K562 (cell line): ENCODE results near the gene ZNF280D. TPM values are rescaled to one million over a fixed set of nuclear protein-coding genes. Genes with fewer than 3 reads are reported as not detected.
A peak's percentile ranks its signal among the peaks of the same experiment; 100 is the strongest.

Source experiments
- ATAC-seq: fragments of 200-7000 bp; cut with Tn5 transposase; 3 replicates; pipeline ENCODE4 v1.9.1; 2020; ENCODE audit warnings: moderate library complexity
- BruUV-seq: library from RNA; stranded (reverse); fragments of 400-500 nt; replicated peaks from 2 replicates; lab custom pipeline; 2021; lab: Mats Ljungman, UMichigan
- CTCF ChIA-PET: fragments of 300-600 bp; formaldehyde crosslinking; extraction: SDS; loops from one replicate; lab custom pipeline; 2021; ENCODE audit warnings: low intra/inter-chr PET ratio; lab: Yijun Ruan, JAX
- POLR2A ChIA-PET: fragments of 300-600, 350-650 bp; sonication (Branson Sonifier 250); formaldehyde crosslinking; extraction: SDS; loops from one replicate; lab custom pipeline; 2021; ENCODE audit warnings: antibody characterized with exemption, inconsistent platforms; lab: Yijun Ruan, JAX
- DNase-seq, 4 experiments: peaks; one replicate each; pipeline versions ENCODE4 v3.0.0 to v3.0.0-alpha.2; 2011 to 2018; ENCODE audit warnings: low spot score in 3 of 4, mixed read lengths in 3 of 4; ENCODE audit errors: extremely low read depth in 1 of 4
- FAIRE-seq: peaks from 2 replicates; lab custom pipeline; 2011; peaks lifted over from hg19 to GRCh38; lab: Jason Lieb, UNC
- H2AFZ ChIP-seq: 2 replicates; pipeline ENCODE4 v1.6.0; 2011; ENCODE audit warnings: low read depth, low read length, control low read depth, inconsistent platforms
- H3K27ac ChIP-seq: fragments of 200-600 bp; 3 replicates; pipeline ENCODE4 v1.8.0; 2011; ENCODE audit warnings: low read depth, mild to moderate bottlenecking, control low read depth, inconsistent platforms, low read length, moderate library complexity, mixed read lengths; ENCODE audit errors: extremely low read depth
- H3K27me3 ChIP-seq, 2 experiments: fragments of 300-600 bp in 1 of 2; 2 replicates in 1 of 2; 3 replicates in 1 of 2; pipeline versions ENCODE4 v1.6.0 to v1.8.0; 2011; ENCODE audit warnings: inconsistent platforms in 2 of 2, low read length in 2 of 2, mild to moderate bottlenecking in 1 of 2, mixed read lengths in 1 of 2, moderate library complexity in 1 of 2; ENCODE audit not compliant: control insufficient read depth in 2 of 2, insufficient read depth in 2 of 2
- H3K36me3 ChIP-seq: fragments of 300-600 bp; 3 replicates; pipeline ENCODE4 v1.8.0; 2011; ENCODE audit warnings: mild to moderate bottlenecking, low read length, inconsistent platforms; ENCODE audit not compliant: control insufficient read depth, insufficient read depth
- H3K4me1 ChIP-seq, 2 experiments: fragments of 200-600 bp in 1 of 2; replicated peaks in 1 of 2; 2 replicates in 1 of 2; 3 replicates in 1 of 2; pipeline versions ENCODE4 v1.5.1 to v1.8.0; 2011; ENCODE audit warnings: inconsistent platforms in 2 of 2, low read length in 2 of 2, mild to moderate bottlenecking in 1 of 2, mixed read lengths in 1 of 2, moderate library complexity in 1 of 2; ENCODE audit not compliant: control insufficient read depth in 2 of 2, insufficient read depth in 2 of 2
- H3K4me2 ChIP-seq: 2 replicates; pipeline ENCODE4 v1.6.1; 2011; ENCODE audit warnings: low read length, control low read depth, inconsistent platforms, mixed read lengths; ENCODE audit not compliant: insufficient read depth
- H3K4me3 ChIP-seq: fragments of 200-600 bp; sonication (generic), shearing (Covaris generic); 2 replicates; pipeline ENCODE4 v1.5.1; 2016; ENCODE audit warnings: control low read depth, inconsistent platforms
- H3K79me2 ChIP-seq: fragments of 200-600 bp; 3 replicates; pipeline ENCODE4 v1.8.0; 2011; ENCODE audit warnings: low read length, inconsistent platforms; ENCODE audit not compliant: control insufficient read depth, insufficient read depth
- H3K9ac ChIP-seq, 2 experiments: 2 replicates each; pipeline versions ENCODE4 v1.6.0 to v1.6.1; 2011; ENCODE audit warnings: low read depth in 2 of 2, low read length in 2 of 2, control low read depth in 1 of 2, inconsistent platforms in 1 of 2, mild to moderate bottlenecking in 1 of 2, mixed read lengths in 1 of 2; ENCODE audit not compliant: insufficient read depth in 1 of 2
- H3K9me1 ChIP-seq: one replicate; pipeline ENCODE4 v1.6.0; 2011; ENCODE audit warnings: inconsistent platforms, mild to moderate bottlenecking, low read length, moderate library complexity; ENCODE audit not compliant: control insufficient read depth, insufficient read depth
- H3K9me3 ChIP-seq: replicated peaks from 2 replicates; pipeline ENCODE4 v1.5.1; 2011; ENCODE audit warnings: low read depth, low read length, inconsistent platforms; ENCODE audit not compliant: control insufficient read depth, insufficient read depth
- H4K20me1 ChIP-seq: replicated peaks from 2 replicates; pipeline ENCODE4 v1.6.1; 2011; ENCODE audit warnings: low read length, inconsistent platforms, mixed read lengths; ENCODE audit not compliant: control insufficient read depth, insufficient read depth
- ARID4B ChIP-seq: sonication (generic); formaldehyde crosslinking; IDR thresholded peaks from 2 replicates; pipeline ENCODE4 v1.8.0; 2022; ENCODE audit warnings: mild to moderate bottlenecking, missing genetic modification reagents
- CEBPB ChIP-seq: fragments of 450-650 bp; IDR thresholded peaks from 2 replicates; pipeline ENCODE4 v1.6.1; 2016; ENCODE audit warnings: missing genetic modification characterization, missing compliant biosample characterization
- HEY1 ChIP-seq: fragments of 250-450 bp; sonication (Bioruptor Pico); IDR thresholded peaks from 2 replicates; pipeline ENCODE4 v1.5.0; 2020; ENCODE audit warnings: mild to moderate bottlenecking, moderate library complexity, borderline replicate concordance
- MAFF ChIP-seq: IDR thresholded peaks from 2 replicates; pipeline ENCODE4 v1.6.1; 2012; ENCODE audit warnings: low read length, improper control_type of control experiment
- NFE2 ChIP-seq: IDR thresholded peaks from 2 replicates; pipeline ENCODE4 v1.6.1; 2014; ENCODE audit warnings: antibody characterized with exemption, low read depth
- NR4A1 ChIP-seq, 2 experiments: fragments of 250-450 bp in 1 of 2; fragments of 450-650 bp in 1 of 2; sonication (Bioruptor Pico) in 1 of 2; IDR thresholded peaks; 2 replicates each; pipeline versions ENCODE4 v1.4.0 to v1.6.1; 2016 to 2020; ENCODE audit warnings: mild to moderate bottlenecking in 2 of 2, missing compliant biosample characterization in 1 of 2, missing genetic modification characterization in 1 of 2, moderate library complexity in 1 of 2
- SREBF2 ChIP-seq: sonication (generic); formaldehyde crosslinking; IDR thresholded peaks from 2 replicates; pipeline ENCODE4 v1.4.0; 2020; ENCODE audit warnings: mild to moderate bottlenecking, missing genetic modification reagents
- XRCC4 ChIP-seq: IDR thresholded peaks from one replicate; pipeline ENCODE4 v1.6.1; 2011; ENCODE audit not compliant: insufficient read depth, insufficient read length; ENCODE audit errors: extremely low read depth
- ZBTB34 ChIP-seq: fragments of 250-450 bp; sonication (Bioruptor Pico); IDR thresholded peaks from 2 replicates; pipeline ENCODE4 v1.8.0; 2021; ENCODE audit warnings: mild to moderate bottlenecking, moderate library complexity
- ZNF280B ChIP-seq: fragments of 250-450 bp; sonication (Bioruptor Pico); IDR thresholded peaks from 2 replicates; pipeline ENCODE4 v1.5.1; 2021; ENCODE audit warnings: mild to moderate bottlenecking
- WGBS: fragments of 100-300 bp; shearing (Covaris generic); methylation state at CpG from one replicate; pipeline ENCODE4 v1.1.6; 2016; ENCODE audit warnings: low coverage, mixed read lengths; ENCODE audit not compliant: insufficient coverage; ENCODE audit errors: missing lambda C conversion rate; 5-methylcytosine and 5-hydroxymethylcytosine counted together
- in situ Hi-C: fragments of 300-500 bp; cut with MboI; formaldehyde crosslinking; loops from 4 replicates; pipeline ENCODE4 v1.15.0; 2018; ENCODE audit warnings: inconsistent platforms, mixed read lengths
- intact Hi-C: fragments of 100-400 bp; cut with micrococcal nuclease; formaldehyde crosslinking; loops from 2 replicates; pipeline ENCODE4 v1.14.2; 2022
- polyA plus RNA-seq, 8 experiments: library from polyadenylated mRNA; depleted of rRNA in 4 of 8; stranded (reverse) in 5 of 8; unstranded in 3 of 8; fragments of >200 nt; fragmentation: Nextera tagmentation in 2 of 8; fragmentation: Illumina TruSeq in 1 of 8; extraction: Ambion mirVana in 2 of 8; extraction: Trizol in 1 of 8; gene quantifications; 2 replicates each; pipeline versions ENCODE4 v1.2.1 to v1.2.3, GENCODE V29; 2011 to 2014; ENCODE audit warnings: inconsistent platforms in 1 of 8, missing spikeins in 1 of 8
- total RNA-seq, 7 experiments: library from RNA; depleted of rRNA in 6 of 7; stranded (reverse); fragments of >200 nt in 6 of 7; fragmentation: Illumina TruSeq in 2 of 7; extraction: Trizol in 2 of 7; gene quantifications; 2 replicates each; pipeline versions ENCODE4 v1.2.1 to v1.2.3, GENCODE V29; 2011 to 2021; ENCODE audit warnings: low replicate concordance in 1 of 7

The ZNF280D gene
- total and polyA plus RNA-seq, 9 of the 15 experiments (the other 6 are each of a cell fraction or from before 2014, with no cell fraction given) = 8.3 to 21.8 (median 18.4) TPM

GRCh38 chr15:56772868-56773639 lies 39.7 kb upstream of the ZNF280D start (continued):
- TF ChIP-seq ARID4B (no peak), ZBTB34 (CRISPR knock-in tag) (no peak), CEBPB (peak; percentile 37; the same call in 1 of the 2 replicates)

- WGBS = 9% methylated on average over 5 of the region's 5 CpGs
- H2AFZ ChIP-seq = no peak overlapping the region
- intact Hi-C loops = no loop called here
- no peak overlapping the region for H3K4me3 ChIP-seq
- ChIA-PET CTCF (no interaction called here), POLR2A (no interaction called here)
- no peaks in the 10 kb centered on the region for H3K9me1 ChIP-seq
- H4K20me1 ChIP-seq = no peaks in the 10 kb centered on the region
- no peaks in the 10 kb centered on the region for H3K27me3 ChIP-seq
- ATAC-seq (no peak), DNase-seq (no peak), FAIRE-seq (no peak)
- no peak overlapping the region for H3K9ac ChIP-seq
- H3K36me3 ChIP-seq = no peaks in the 10 kb centered on the region
- H3K79me2 ChIP-seq = no peaks in the 10 kb centered on the region
- no peak overlapping the region for H3K4me2 ChIP-seq
- no peak overlapping the region for H3K27ac ChIP-seq
- in situ Hi-C loops = no loop called here
- BruUV-seq = no TSS peak
- H3K4me1 ChIP-seq = peaks cover 0 to 12% of the 10 kb centered on the region in 2 experiments; a peak in 3 of 5 replicates
- H3K9me3 ChIP-seq = no peaks in the 10 kb centered on the region
- TF ChIP-seq XRCC4 (no peak), NFE2 (no peak), NR4A1 (CRISPR knock-in tag; IDR thresholded peaks at IDR 0.05) (no peak), NR4A1 (tag; IDR thresholded peaks at IDR 0.05) (no peak), HEY1 (CRISPR knock-in tag) (no peak), MAFF (no peak), SREBF2 (CRISPR knock-in tag) (no peak), ZNF280B (no peak)
Measured at GRCh38 chr15:56770173-56770572, 36.9 kb upstream of the ZNF280D start.
